Measurements from ENCODE around the gene DNAJB6.
"Not testable (repeated sequence)": the region's sequence is repeated elsewhere in the genome, so short reads cannot be mapped to it uniquely, and the experiment has no call there.

DNAJB6 gene

DNA sequence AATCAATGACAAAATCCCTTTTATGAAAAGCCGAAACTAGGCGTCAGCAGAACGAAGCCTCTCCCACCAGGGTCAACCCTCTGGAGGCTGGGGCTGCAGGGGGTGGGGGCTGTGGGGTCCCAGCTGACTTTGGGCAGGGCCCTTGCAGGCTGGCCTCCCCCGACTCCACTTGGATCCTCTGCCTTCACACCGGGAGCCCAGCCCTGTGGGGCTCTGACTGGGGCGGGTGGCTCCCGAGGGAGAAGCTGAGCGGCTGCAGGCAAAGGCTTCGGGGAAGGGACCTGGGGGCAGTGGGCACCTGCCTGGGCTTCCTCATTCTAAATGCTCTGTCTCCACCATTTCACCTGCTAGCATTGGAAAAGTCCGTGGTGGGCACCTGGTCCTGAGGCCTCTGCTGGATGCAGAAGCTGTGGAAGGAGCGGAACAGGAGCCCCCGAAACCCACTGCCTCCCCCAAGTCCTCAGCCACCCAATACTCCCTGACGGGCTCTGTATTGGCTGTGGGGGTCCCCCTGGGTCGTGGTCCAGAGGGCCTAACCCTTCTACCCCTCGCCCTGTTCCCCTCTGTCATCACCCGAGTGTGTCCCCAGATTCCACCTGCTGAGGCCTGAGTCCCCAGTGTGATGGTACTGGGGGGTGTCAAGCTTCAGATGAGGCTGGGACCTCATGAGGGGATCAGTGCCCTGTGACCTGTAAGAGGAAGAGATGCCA lies 108.6 kb downstream of the DNAJB6 start:
- no peak for DNase-seq

DNA sequence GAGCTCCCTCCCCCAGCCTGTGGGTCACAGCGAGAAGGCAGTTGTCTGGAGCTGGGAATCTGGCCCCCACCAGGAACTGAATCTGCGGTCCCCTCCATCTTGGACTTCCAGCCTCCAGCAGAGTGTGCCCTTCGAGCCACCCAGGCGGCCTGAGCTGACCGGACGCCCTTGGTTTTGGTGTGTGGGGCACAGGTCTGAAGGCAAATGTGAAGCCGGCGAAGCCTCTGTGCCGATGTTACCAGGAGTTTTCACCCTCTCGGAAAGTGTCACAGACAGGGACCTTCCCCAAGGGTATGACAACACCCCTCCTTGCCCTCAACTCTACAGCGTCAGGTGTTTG lies 109.1 kb downstream of the DNAJB6 start:
- DNase-seq, result no peak

DNA sequence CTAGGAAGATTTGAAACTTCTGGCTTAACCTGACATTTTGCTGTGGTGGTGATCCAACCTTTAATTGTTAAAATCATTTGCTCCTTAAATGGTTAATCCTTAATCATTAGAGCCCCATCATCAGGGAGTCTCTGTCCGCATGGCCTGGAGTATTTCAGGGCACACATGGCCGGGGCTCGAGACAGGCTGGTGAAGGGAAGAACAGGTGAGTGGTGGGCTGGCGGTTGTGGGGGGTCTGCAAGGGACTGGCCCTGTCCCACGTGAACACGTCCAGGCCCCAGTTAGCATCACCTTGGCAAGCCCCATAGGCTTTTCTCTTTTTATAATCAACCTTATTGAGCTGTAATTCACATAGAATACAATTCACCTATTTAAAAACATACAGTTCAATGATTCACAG lies 109.5 kb downstream of the DNAJB6 start:
- DNase-seq, result no peak

DNA sequence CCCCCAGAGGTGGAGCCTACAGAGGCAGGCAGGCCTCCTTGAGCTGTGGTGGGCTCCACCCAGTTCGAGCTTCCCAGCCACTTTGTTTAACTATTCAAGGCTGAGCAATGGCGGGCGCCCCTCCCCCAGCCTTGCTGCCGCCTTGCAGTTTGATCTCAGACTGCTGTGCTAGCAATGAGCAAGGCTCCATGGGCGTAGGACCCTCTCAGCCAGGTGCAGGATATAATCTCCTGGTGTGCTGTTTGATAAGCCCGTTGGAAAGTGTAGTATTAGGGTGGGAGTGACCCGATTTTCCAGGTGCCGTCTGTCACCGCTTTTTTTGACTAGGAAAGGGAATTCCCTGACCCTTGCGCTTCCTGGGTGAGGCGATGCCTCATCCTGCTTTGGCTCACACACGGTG lies 117.2 kb downstream of the DNAJB6 start:
- not testable (repeated sequence) for DNase-seq

DNA sequence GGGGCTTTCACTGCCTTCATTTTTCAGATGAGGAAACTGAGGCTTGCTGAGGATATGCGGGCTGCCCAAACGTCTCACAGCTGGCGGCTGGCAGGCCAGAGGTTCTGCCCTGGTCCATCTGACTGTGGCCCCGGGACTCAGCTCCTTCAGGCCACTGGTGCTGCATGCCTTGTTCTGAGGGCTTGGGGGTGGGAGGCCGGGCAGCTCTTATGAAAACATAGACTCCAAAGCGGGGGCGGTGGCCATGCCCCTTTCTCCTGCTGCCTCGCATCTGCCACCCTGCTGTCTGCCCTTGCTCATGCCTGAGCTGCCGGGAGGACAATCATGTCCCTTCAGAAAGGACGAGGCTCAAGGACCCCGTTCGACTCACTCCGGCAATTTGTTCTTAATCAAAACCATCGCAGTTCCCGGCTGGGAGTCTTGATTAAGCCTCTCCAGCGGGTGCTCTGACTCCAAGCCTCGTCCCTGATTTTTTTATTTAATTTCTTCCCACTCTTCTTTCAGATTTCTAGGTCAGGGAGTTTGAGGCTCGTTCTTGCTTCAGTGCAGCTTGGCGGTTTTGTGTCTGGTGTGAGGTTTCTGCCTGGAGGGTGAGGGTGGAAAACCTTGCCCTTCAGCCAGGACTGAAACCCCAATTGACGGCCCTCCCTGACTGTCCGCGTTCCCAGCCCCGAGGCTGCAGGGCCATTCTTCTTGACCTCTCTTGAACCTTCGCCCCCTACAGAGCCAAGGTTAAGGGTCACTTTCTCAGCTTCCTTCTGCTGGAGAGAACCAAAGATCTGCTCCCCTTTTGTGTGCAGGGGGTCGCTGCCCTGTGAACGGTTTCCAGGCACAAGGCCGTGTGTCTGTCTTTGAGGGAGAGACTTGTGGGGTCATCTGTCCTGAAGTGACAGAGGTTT lies 120.8 kb downstream of the DNAJB6 start:
- no peak for DNase-seq

DNA sequence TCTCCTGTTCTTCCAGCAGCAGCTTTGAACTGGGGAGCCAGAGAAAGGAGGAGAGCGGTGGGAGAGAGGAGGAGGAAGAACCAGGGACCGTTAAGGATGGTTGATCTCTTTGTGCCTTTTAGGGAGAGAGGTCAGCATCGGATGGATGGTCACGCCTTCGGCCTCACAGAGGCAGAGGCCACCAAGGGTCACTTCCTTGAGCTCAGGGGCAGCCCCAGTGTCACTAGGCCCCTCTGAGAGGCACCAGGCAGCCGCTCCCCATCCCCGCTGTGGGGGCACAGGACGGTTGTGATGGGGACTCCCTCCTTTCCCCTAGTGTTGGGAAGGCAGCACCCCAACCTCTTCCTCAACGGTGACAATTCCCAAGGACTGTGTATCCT lies 121.4 kb downstream of the DNAJB6 start:
- DNase-seq, result no peak

DNA sequence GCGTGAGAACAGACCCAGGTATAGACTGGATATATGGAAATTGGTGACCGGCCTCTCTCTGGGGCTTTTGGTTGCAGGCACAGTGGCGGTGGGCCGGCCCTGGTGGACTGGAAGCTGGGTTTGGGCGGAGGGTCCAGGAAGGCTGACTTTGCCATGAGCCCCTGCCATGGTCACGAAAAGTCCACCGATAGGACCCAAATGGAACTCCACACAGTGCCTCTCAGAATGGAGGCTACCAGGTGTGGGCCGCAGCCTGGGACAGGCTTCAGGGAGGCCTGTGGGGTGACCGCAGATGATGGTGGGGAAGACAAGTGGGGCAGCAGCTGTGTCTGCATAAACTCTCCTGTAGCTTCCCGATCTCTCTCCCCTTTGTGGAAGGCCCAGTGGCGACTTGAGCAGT lies 123.2 kb downstream of the DNAJB6 start:
- DNase-seq, result no peak

DNA sequence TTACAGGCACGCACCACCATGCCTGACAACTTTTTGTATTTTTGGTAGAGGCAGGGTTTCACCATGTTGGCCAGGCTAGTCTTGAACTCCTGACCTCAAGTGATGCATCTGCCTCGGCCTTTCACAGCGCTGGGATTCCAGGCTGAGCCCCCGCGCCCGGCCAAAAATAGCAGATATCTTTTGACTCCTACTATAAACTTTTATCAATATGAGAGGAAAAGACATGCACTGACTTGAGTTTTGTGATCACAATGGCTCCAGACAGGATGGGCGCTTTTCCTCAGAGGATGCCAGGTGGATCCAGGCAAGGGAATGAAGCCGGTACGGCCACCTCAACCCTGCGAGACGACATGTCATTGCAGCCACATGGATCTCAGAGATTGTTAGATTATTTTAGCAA lies 123.9 kb downstream of the DNAJB6 start:
- DNase-seq, result no peak

DNA sequence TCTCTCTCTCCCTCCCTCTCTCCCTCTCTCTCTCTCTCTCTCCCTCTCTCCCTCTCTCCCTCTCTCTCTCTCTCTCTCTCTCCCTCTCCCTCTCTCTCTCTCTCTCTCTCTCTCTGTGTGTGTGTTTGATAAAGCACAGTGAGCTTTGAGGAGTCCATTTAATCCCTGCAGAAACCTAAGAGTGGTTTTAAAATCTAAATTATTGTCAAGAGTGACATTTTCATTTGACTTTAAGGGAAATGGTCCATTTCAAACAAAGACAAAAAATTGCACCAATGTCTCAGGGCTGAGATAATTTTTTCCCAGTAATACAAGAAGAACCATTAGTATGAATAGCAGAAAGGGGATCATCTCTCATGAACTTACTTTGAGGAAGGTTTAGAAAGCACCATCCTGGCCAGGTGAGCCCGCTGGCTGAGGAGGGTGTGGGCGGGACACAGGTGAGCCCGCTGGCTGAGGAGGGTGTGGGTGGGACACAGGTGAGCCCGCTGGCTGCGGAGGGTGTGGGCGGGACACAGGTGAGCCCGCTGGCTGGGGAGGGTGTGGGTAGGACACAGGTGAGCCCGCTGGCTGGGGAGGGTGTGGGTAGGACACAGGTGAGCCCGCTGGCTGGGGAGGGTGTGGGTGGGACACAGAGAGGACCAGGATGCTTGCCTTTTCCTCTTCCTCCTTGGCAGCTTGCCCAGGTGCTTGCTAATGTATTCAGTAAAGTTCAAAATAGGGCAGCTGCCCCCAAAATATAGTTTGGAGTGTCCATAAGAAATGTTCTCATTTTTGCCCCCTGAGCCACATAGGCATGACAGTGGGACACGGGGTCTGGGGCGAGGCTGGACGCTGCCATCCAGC lies 125.0 kb downstream of the DNAJB6 start:
- DNase-seq, result no peak

DNA sequence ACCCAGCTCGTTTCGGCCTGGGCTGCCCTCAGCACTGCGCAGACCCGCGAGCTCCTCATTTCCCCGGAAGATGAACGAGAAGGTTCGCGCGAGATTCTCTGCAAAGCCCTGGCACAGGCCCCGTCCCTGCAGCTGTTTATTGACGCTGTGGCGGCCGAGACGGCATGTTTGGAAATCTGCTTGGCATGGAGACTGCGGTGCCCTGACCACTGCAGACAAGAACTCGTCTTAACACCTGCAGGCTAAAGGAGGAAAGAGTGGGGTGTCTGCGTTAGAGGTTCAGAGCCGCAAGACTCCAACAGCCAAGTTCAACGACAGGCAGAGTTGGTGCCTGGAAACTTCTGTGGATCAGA lies 125.6 kb downstream of the DNAJB6 start:
- no peak for DNase-seq

DNA sequence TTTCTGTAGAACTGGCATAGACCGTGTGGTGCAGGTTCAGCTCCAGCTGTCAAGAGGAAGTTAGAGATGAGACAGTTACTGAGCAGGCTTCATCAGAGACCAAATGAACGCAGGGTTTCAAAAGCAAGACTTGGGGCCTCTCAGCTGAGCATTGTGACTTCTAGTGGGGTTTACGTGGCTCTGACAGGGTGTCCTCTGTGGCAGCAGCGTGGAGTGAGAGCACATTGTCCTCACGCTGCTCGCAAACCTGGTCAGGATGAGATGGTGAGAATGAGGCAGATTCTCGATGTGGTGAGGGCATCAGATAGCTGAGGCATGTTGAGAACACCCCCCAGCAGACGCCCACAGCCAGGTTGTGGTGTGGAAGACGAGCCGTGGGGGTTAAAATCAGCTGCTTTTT lies 126.0 kb downstream of the DNAJB6 start:
- DNase-seq, result no peak

DNA sequence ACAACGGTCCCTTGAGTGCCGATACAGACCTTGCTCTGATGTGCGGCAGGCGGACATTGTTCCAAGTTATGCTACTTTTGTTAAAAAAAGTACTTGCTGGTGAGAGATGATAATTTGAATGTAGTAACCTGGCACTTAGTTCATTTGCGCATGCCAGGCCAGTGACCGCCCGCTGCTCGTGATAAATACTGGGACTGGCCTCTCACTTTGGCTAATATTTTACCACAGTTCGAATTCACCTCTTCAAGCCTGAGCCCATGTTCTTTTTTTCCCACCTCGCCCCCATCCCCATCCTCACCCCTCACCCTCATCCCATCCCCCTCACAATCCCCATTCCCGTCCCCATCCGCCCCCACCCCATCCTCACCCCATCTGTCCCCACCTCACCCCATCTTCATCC lies 126.4 kb downstream of the DNAJB6 start:
- no peak for DNase-seq

DNA sequence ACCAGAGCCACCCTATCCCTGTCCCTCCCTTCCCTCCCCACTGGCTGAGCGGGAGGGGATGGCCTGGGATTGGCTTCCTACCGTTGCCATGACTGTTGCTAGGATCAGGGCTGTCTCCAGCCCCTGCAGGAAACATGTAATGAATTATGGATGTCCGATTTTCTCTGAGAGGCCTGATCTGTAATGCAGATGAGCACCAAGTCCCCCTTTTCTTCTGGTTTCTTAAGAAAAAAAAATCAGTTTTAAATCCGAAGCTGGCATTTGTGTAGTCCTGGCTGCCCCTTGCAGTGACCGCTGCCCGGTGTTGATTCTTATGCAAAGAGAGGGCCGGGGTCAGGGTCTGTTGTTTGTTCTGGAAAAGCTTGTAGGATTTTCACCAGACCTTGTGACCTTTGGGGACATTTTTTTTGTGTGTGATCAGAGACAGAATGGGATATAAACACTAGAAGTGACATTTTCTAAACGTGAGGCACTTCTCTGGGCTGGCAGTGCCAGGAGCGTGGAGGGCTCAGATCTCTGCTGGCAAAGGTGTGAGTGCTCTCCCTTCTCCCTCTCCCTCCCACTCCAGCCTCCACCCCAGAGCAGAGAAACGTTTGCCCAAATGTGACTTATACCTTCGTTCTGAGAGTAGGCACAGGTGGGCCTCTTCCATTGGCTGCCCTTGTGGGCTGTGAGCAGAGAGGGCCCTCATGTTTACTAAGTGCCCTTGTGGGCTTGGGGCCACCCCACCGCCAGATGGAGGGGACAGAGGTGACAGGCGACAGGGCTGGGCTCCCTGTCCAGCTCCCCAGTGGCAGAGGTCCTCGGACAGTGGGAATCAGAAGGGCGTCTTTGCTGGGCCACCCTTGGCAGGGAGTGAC lies 127.5 kb downstream of the DNAJB6 start:
- DNase-seq, result no peak

DNA sequence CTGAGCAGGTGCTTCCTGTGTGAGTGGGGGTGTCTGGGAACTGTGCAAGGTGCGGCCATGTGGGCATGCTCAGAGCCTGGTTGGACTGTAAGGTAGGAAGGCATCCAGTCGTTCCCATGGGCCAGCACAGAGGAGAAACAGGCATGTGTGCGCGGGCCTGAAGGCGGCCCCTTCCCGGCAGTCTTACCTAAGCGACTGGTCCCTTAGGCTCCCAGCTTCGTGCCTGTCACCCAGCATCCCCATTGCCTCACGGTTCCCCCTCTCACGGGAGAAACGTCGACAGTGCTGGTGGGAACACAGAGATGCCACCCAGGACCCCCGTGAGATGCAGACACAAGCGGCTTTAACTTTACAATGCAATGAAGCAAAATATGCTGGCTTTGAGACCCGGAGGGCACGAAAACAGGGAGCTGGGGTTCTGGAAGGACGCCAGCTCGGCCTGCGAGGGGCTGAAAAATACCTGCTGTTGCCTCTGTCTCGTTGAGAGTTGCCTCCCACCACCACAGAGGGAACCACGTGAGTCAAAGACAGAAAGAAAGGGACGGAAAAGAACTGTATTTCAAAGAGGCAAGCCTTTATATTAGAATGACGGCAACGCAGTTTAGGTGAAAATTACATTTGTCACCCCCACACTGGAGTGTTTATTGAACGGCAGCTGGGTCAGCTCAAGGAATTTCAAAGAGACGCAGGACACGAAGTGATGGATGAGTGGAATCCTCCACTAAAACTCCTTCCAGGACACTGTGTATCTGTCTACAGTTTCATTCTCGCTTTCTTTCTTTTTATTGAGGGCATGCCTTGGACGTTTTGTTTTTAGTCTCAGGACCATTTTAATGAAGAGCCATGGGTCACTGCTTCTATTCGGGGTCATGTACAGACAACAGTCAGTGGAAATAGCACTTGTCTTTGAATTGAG lies 128.4 kb downstream of the DNAJB6 start:
- no peak for DNase-seq

DNA sequence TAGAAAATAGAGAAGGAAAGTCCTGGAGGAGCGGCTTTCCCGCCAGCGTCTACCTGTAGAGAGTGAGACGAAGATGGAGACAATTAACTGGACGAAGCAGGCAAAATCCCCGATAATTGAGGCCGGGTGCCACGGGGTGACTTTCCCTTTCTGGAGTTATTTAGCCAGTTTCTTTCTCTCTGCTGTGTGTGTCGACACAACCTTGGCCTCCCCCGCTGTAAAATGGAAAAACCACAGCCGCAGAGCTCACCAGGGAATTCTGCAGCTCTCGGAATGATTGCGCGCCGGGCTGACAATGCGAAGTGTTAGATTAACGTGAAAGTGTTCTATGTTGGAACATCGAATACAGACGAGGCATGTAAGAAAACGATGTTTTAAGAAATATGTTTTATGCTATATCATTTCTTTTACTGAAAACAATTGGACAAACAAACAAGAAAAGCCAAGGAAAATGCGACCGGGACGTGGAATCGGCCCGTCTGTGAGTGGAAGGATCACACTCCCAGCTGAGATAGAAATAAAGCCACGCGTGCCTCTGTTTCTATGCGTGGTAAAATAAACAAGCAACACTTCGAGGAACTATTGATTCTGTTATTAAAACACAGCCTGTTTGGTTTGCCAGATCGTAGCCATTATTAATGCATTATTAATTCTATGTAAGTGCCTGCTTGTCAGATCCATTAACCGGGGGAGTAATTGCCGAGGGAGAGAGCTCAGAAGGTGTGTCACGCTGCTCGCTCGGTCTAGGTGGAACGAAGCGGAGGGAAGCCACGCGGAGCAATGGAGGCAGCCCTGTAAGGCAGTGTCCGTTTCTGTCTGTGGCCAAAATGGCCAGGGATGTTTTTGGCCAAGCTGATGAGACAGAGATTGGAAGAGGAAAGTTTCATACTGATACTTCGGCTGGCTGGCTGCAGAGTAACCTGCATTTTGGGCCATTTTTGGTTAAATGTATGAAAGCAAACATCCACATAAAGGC lies 129.4 kb downstream of the DNAJB6 start:
- no peak for DNase-seq

DNA sequence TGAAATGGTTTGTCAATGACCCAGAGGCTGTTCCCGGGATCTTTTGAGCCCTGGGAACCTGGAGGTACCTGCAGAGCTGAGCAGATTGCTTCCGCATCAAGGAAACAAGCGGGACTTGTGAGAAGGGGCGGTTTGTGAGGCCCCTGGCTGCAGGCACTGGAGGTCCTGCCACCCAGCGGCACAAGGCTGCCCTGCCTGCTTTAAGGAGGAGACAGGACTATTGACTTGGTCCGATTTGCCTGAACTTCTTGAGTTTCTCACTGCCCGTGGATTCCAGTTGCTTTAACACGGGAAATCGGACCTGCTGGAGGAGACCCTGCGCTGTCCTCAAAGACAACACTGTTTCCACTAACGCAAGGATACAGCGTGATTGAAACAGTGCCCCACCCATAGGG lies 130.1 kb downstream of the DNAJB6 start:
- DNase-seq, result no peak
